GM18861 (cell line): ENCODE measurements around the gene TEX38.

Experiments used
- ATAC-seq: cut with Tn5 transposase; IDR thresholded peaks from one replicate; pipeline ENCODE4 v1.9.1; 2021; ENCODE audit not compliant: unreplicated experiment

The TEX38 gene

DNA sequence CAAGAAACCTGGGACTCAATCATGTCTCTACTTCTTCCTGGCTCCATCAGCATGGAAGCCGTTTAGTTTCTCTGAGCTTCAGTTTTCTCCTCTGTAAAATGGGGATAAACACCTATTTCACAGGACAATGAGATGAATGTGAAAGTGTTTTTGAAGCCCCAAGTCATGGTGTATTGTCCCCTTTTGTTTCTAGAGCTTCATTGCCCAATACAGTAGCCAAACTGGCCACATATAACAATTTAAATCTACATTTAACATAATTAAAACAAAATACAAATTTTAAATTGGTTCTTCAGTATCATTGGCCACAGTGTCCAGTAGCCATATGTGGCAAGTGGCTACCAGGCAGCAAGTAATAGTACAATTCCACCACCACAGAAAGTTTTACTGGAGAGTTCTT is 49.5 kb downstream of the TEX38 start:
- ATAC-seq = no peak

DNA sequence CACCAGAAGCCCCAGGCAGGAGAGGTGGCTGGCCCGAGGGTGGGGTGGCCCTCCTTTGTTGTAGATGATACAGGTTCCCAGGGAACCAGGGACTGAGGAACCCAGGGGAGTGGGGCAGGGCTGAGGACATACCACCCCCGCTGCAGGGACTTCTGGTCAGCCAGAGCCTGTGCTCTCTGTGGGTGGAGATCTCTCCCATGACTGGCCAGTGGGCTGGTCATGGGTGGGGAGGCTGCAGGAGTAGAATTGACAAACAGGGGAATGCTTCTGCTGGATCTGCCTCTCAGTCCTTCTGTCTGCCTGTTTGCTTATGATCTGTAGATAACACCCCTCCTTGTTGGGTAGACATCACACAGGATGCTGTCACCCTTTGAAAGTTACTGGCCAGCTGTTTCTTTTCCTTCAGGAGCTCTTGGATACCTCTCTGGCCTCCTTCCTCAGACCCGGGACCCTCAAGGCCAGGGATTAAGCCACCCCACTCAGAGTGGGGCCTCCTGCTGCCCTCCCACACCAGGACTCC is 50.1 kb downstream of the TEX38 start:
- no peak for ATAC-seq
